ENCODE results near the gene KIF1B. TPM values are rescaled to one million over a fixed set of nuclear protein-coding genes. Genes with fewer than 3 reads are reported as not detected.

KIF1B gene
- total and polyA plus RNA-seq, 8 donors = 4.0 to 82.2 (median 26.3) TPM

DNA sequence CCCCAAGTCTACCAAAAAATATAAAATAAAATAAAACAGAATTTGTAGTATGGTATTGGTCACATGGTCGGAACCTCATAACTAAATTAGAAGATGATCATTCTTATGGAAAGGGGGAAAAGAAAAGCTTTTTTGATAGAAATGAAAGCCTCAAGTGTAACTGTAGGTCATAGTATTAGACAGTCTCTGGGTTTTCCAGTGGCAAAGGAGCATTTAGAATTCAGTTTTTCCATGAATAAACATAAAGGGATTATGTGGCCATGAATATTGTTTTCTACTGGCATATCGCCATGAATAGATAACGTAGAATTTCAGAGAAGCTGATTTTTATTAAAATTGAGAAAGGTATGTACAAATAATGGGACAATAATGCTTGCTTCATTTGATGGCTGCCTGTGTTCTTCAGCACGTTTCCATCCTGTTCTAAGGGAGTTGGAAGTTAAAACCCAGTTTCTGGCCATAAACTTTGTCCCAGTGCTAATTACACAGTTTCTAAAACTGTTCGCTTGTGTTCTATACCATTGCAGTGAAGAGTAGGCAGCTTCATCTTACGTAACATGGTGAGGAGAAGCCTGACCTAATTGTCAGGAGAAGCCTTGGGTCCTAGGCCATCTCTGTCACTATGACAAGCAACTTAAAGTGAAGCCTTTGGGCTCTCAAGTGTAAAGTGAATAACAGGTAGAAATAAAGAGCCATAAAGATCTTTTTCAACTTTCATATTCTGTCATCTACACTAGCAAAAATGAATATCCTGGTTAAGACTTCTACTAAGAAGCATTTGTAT lies 118.0 kb downstream of the KIF1B start:
- 86 to 96% (median 94%) methylated on average over 6 of the region's 6 CpGs for WGBS, 5 donors
- Histone ChIP-seq H3K36me3 (peaks cover 10 to 66% (median 59%) of the 10 kb centered on the region in 4 donors), H3K27ac (no peak overlapping the region), H3K9me3 (no peaks in the 10 kb centered on the region), H3K4me3 (no peak overlapping the region), H3K4me1 (no peaks in the 10 kb centered on the region), H3K27me3 (no peaks in the 10 kb centered on the region)
- intact Hi-C loops (cut with DNase I; ENCODE audit: low total_unique reads) = no loop called here
- TF ChIP-seq POLR2A (IDR thresholded peaks at IDR 0.05) = no peak
- TF ChIP-seq EP300 (IDR thresholded peaks at IDR 0.05) = no peak
- no peak for TF ChIP-seq POLR2AphosphoS5 (IDR thresholded peaks at IDR 0.05)
- no peak for TF ChIP-seq CTCF (IDR thresholded peaks at IDR 0.05)
- DNase-seq = no peak

GRCh38 chr1:10337436-10337835 lies 127.1 kb downstream of the KIF1B start:
- H3K4me1 ChIP-seq = peaks cover 0 to 9% (median 2%) of the 10 kb centered on the region in 4 donors
- no peak for DNase-seq
- 56 to 74% (median 70%) methylated on average over 3 of the region's 3 CpGs for WGBS, 5 donors
- no peaks in the 10 kb centered on the region for H3K27me3 ChIP-seq
- intact Hi-C loops (cut with DNase I; ENCODE audit: low total_unique reads) = loop anchor here (10.0 kb wide), 1 partner anchor 133 kb away; no protein-coding TSS in a partner anchor
- no peak overlapping the region for H3K27ac ChIP-seq
- H3K4me3 ChIP-seq = no peak overlapping the region
- peaks cover 24 to 93% (median 82%) of the 10 kb centered on the region in 4 donors for H3K36me3 ChIP-seq
- H3K9me3 ChIP-seq = no peaks in the 10 kb centered on the region
- TF ChIP-seq POLR2AphosphoS5 (IDR thresholded peaks at IDR 0.05) (no peak), EP300 (IDR thresholded peaks at IDR 0.05) (no peak)

DNA sequence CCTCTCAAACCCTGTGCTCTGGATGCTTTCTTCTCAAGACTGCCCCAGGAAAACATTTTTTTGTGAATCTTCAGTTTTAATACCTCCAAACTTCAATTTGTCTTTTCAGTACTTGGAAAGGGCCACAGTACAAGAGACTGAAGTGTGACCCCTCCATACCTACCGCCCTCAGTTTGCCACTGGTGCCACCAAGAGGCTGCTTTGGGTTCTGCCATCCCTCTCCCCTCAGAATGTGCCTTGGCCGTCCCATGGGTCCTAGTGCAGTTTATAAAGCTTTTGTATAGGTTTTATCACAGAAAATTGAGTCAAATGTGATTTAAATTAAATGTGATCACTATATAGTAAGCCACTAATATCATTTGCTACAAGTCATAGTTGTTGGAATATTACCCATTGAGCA lies 127.7 kb downstream of the KIF1B start:
- Histone ChIP-seq H3K4me1 (peaks cover 0 to 9% (median 2%) of the 10 kb centered on the region in 4 donors), H3K9me3 (no peaks in the 10 kb centered on the region), H3K27me3 (no peaks in the 10 kb centered on the region), H3K36me3 (peaks cover 30 to 99% (median 88%) of the 10 kb centered on the region in 4 donors), H3K27ac (no peak overlapping the region), H3K4me3 (no peak overlapping the region)
- WGBS, 5 donors = 23 to 45% (median 30%) methylated on average over 2 of the region's 2 CpGs
- peak in 1 of 2 donors; percentile 75 for DNase-seq
- peak in 5 of 7 experiments; percentile 42 to 65 (median 56) for TF ChIP-seq CTCF (IDR thresholded peaks at IDR 0.05)
- no peak for TF ChIP-seq POLR2A (IDR thresholded peaks at IDR 0.05)
- no peak for TF ChIP-seq EP300 (IDR thresholded peaks at IDR 0.05)
- intact Hi-C loops (cut with DNase I; ENCODE audit: low total_unique reads) = loop anchor here (10.0 kb wide), 1 partner anchor 133 kb away; no protein-coding TSS in a partner anchor

- H3K9me3 ChIP-seq = no peaks in the 10 kb centered on the region
- H3K27me3 ChIP-seq = no peaks in the 10 kb centered on the region
- H3K36me3 ChIP-seq = peaks cover 34 to 99% (median 94%) of the 10 kb centered on the region in 4 donors
- peaks cover 0 to 9% (median 2%) of the 10 kb centered on the region in 4 donors for H3K4me1 ChIP-seq
- no peak for DNase-seq
- intact Hi-C loops (cut with DNase I; ENCODE audit: low total_unique reads) = loop anchor here (10.0 kb wide), 1 partner anchor 134 kb away; no protein-coding TSS in a partner anchor
- TF ChIP-seq EP300 (IDR thresholded peaks at IDR 0.05) = no peak
- TF ChIP-seq POLR2AphosphoS5 (IDR thresholded peaks at IDR 0.05) = no peak
- TF ChIP-seq CTCF (IDR thresholded peaks at IDR 0.05) = no peak
- TF ChIP-seq POLR2A (IDR thresholded peaks at IDR 0.05) = no peak
- WGBS, 5 donors = 81 to 90% (median 84%) methylated on average over 6 of the region's 6 CpGs
- H3K4me3 ChIP-seq = no peak overlapping the region
- no peak overlapping the region for H3K27ac ChIP-seq
Observed at GRCh38 chr1:10338611-10339010, 128.2 kb downstream of the KIF1B start.
